Endothelial cell of umbilical vein (primary cell): ENCODE data around the gene RPS6KA1.

Experiments used
- CTCF ChIP-seq, 2 donors: IDR thresholded peaks; 1 replicate in 1 of 2; 2 replicates in 1 of 2; pipeline ENCODE4 v1.5.1; 2011; ENCODE audit warnings: low read length in 2 of 2, mild to moderate bottlenecking in 2 of 2, moderate library complexity in 2 of 2, control low read depth in 1 of 2, inconsistent platforms in 1 of 2, low read depth in 1 of 2; ENCODE audit not compliant: insufficient read depth in 1 of 2; ENCODE audit errors: extremely low read depth in 1 of 2
- EZH2 ChIP-seq: IDR thresholded peaks from 2 replicates; pipeline ENCODE4 v1.6.1; 2012; ENCODE audit warnings: borderline replicate concordance, low read depth, mild to moderate bottlenecking, moderate library complexity, low read length, inconsistent platforms; ENCODE audit not compliant: severe bottlenecking
- POLR2AphosphoS5 ChIP-seq: IDR thresholded peaks from 2 replicates; pipeline ENCODE4 v1.6.1; 2012; ENCODE audit warnings: low read depth, mild to moderate bottlenecking, control low read depth, low read length, moderate library complexity; ENCODE audit not compliant: insufficient read depth

- no peak for TF ChIP-seq CTCF (IDR thresholded peaks at IDR 0.05; ENCODE audit: extremely low read depth in 1 of 2, insufficient read depth in 1 of 2, low read depth in 1 of 2, low read length in 2 of 2)
- TF ChIP-seq EZH2: no peak
- no peak for TF ChIP-seq POLR2AphosphoS5
These were observed 50.1 kb downstream of the RPS6KA1 start for GRCh38 chr1:26579681-26580111.
